NCI-H187 (cell line): Measurements from ENCODE around the gene UBE4A.

Experiments used
- DNase-seq, 2 experiments: peaks; one replicate each; lab custom pipeline; 2025; lab: John Stamatoyannopoulos, UW

The UBE4A gene

DNA sequence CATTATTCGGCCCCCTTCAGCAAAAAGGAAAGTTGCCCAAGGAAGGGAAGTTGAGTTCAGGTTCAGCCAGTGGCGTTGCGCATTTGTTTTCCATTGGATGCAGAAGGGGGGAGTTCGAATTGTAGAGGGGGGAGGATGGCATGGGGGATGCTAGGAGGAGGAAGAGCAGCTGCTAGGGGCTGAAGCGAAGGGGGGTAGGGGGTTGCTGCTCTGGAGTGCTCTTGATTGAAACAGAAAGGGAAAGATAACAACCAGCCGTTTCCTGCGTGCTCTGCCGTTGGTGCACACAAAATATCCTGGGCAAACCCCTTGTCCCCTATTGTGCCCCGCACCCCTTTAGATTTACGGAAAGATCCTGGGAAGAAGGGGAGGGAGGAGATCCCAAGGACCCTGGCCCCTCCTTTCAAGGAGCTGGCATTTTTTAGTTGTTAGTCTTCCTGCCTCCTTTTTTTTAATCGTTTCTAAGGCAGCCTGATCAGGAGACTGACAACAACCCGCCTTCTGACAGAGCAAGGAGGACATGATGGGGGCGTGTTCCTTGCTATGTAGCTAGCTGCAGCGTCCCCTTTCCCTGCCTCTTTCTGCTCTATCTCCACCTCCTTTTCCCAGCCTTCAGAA is 79.0 kb downstream of the UBE4A start:
- DNase-seq: no peak

DNA sequence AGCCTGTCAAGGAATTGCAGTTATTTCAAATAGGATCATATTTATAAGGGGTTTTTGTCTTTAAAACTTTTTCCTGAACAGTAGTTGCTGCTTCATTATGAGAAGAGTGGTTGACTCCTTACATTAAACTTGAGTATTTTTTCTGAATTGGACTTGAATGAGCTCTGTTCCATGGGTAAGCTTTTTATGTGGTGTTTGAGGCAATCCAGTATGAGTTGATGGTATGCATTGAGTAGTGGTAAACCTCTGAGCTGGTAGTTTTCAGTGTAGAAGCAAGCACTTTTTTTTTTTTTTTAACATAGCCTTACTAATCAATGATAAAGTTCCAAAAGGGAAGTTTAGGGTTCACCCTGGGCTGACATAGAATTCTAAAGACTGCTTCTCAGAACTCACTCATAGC is 80.2 kb downstream of the UBE4A start:
- DNase-seq: no peak

- no peak for DNase-seq
Observed at GRCh38 chr11:118441770-118442275, 82.4 kb downstream of the UBE4A start.

GRCh38 chr11:118442301-118442700 is 82.9 kb downstream of the UBE4A start:
- DNase-seq: no peak

DNA sequence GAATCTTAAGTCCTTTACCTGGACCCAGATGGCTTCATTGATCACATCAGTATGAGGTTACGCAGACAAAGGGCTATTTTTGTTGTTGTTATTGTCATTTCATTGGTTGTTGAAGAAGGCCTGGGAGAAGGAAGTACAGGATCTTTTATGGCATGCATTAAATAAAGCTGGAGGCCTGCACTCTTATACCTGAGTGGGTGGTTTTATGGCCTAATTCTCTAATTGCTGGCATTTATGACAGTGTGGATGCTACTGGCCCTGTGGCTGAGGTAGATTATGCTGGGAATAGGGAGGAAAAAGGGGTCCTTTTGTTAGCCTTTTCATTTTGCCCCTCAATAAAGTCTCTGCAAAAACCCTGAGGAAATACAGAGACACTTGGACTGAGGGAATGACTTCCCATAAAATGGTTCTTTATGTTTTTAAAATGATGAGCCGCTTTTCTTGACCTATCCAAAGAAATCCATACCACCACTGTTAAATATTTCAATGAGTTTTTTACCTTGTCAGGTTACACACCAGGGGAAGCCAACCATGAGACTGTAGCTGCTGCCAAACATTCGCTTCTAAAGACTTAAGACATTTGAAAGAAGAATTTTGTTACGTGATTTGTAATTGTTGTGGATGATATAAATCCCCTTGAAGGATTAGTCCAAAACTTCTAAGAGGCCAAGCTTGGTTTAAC is 83.6 kb downstream of the UBE4A start:
- no peak for DNase-seq

- no peak for DNase-seq
Observed at GRCh38 chr11:118443590-118444218, 84.3 kb downstream of the UBE4A start.

GRCh38 chr11:118447423-118447822 is 88.0 kb downstream of the UBE4A start:
- no peak for DNase-seq

DNA sequence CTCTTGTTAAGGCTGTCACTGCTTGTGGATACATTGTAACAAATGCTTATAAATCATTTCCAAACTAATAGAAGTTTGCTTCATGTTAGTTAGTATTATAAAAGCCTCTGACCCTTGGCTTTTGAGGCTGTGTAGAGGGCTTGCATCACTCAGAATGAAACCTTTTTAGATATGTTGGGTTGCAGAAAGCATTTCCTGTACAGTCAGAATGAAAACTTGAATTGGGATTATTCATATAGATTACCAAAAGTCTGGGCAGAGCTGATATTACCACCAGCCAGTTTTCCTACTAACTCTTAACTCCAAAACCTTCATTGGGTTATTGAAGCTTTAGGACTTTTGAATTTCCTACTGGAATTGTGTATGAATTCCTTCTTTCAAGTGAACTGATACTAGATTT is 88.9 kb downstream of the UBE4A start:
- DNase-seq: no peak
